NCI-H82 (cell line): ENCODE results near the gene SMIM44.

Source experiments
- DNase-seq: peaks from one replicate; lab custom pipeline; 2025; lab: John Stamatoyannopoulos, UW

Gene SMIM44

DNA sequence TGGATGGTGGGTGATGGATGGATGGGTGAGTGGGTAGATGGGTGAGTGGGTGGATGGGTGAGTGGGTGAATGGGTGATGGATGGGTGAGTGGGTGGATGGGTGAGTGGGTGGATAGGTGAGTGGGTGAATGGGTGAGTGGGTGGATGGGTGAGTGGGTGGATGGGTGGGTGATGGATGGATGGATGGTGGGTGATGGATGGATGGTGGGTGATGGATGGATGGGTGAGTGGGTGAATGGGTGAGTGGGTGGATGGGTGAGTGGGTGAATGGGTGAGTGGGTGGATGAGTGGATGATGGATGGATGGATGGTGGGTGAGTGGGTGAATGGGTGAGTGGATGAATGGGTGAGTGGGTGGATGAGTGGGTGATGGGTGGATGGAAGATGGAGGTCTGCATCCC, 5.7 kb downstream of the SMIM44 start:
- DNase-seq: no peak

DNA sequence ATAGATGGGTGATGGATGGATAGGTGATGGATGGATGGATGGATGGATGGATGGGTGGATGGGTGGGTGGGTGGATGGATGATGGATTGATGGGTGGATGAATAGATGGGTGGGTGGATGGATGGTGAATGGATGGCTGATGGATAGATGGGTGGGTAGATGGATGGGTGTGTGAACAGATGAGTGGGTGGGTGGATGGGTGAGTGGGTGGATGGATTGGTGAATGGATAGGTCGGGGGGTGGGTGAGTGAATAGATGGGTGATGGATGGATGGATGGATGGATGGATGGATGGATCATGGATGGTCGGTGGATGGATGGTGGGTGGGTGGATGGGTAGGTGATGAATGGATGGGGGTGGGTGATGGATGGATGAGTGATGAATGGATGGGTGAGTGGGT, 6.4 kb downstream of the SMIM44 start:
- no peak for DNase-seq

DNA sequence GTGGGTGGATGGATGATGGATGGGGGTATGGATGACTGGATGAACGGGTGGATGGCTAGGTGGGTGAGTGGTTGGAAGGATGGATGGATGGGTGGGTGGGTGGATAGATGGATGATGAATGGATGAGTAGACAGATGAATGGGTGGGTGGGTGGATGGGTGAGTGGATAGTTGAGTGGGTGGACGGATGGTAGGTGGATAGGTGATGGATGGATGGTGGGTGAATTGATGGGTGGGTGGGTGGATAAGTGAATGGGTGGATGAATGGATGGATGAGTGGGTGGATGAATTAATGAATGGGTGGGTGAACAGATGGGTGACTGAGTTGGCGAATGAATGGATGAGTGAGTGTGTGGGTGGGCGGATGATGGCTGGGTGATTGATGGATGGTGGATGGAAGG, 7.8 kb downstream of the SMIM44 start:
- no peak for DNase-seq

DNA sequence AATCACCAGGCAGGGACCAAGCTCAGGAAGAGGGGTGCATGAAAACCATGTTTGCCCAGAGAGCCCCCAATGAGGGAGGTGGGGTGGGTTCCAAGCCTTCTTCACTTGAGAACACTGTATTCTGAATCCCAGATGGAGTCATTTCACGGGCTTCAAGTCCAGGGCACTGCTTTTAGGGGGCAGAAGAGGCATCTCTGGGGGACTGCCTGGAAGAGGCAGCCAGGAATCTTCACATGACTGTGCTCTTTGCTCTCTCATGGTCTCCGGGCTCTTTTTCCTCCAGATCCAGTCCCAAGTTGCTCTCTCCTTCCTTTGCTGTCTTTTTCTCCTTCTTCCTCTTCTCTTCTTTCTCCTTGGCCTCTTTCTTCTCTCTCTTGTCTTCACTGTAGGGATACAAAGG, 8.6 kb downstream of the SMIM44 start:
- no peak for DNase-seq

DNA sequence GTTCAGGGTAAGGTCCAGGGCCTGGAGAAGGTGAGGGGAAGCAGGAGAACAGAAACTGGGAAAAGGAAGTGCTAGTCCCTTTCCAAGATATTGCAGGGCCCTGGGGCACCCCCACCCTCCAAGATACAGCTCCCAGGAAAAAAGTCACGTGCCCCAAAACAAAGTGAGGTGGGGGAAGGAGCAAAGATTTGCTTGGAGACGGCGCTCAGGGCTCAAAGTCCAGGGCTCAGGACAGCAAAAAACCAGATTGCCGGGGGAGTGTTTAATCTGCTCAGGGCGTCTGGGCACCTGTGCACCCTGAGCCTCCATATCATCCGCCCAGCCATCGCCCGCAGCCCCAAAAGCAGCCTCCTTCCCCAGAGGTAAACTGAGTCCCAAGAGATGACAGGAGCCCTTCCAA, 9.2 kb downstream of the SMIM44 start:
- no peak for DNase-seq

DNA sequence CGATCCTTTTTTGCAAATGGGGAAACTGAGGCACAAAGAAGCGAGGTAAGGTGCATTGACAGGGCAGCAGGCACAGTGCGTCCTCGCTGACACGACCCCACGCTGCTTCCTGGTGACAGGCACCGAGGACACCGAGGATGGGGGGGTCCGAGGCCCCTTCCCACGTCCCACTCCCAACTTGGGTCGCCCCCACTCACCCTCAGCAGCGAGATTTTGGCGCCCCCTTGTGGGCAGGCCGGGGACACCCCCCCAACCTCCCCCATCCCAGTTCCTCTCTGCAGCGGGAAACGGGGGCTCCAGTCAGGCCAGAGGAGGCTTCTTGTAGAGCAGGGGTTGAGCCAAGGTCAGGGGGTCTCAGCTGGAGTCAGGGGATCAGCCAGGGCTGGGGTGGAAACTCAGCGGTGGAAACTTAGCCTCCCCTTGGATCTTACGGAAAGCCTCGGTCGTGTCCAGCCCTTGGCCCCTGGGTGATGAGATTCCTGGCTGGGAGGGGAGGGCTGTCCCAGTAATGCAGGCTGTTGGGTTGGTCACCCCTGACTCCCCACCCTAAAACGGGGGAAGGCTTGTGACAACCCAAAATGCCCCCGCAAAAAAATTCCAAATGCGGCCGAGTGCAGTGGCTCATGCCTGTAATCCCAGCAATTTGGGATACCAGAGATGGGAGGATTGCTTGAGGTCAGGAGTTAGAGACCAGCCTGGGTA, 11.1 kb downstream of the SMIM44 start:
- peak; percentile 45 for DNase-seq

DNA sequence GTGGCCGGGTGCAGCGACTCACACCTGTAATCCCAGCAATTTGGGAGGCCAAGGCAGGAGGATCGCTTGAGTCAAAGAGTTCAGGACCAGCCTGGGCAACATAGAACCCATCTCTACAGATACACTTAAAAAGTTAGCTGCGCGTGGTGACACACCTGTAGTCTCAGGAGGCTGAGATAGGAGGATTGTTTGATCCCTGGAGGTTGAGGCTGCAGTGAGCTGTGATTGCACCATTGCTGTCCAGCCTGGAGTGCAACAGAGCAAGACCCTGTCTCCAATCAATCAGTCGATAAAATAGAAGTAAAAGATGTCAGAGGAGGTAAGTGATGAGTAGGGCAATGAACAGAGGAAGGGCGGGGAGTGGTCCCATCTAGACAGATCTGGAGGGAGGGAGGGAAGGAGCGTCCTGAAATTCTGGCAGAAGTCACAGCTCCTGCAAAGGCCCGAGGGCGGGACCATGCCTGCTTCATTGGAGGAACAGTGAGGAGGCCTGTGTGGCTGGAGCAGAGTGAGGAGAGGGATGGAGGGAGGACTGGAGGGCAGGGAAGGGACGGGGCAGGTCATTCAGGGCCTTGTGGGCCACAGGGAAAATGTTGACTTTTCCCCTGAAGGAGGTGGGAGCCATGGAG, 12.6 kb downstream of the SMIM44 start:
- DNase-seq: no peak

DNA sequence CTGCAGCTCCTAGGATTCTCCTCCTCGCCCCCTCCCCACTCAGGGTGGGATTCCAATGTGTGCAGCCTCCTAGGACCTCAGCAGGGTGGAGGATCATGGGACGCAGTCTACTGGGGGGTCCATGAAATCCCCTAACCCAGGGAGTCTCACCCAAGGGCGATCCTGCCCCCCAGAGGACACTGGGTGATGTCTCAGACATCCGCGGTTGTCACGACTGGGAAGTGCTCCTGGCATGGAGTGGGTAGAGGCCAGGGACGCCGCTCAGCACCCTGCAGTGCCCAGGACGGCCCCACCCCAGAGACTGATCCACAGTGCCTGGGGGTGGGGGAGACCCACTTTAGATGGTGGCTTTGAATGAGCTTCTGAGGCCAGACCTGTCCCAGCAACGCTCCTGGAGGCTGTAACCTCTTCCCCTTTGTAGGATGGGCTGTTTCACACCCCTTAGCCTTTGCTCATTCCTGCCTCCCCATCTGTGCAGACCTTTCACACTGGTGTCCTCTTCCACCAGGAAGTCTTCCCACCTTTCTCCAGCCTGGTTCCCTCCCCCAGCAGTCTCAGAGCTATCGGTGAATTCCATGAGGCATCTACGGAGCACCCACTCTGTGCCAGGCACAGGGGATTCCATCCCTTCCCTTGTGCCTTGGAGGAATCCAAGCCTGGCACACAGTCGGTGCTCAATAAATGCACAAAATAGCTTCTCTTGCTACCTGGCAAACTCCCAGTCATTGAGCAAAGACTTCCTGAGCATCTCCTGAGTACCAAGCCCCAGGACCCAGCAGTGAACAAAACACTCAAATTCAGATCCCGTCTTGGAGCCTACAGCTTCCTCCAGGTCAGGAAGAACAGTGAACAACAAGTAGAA, 13.4 kb downstream of the SMIM44 start:
- no peak for DNase-seq

DNA sequence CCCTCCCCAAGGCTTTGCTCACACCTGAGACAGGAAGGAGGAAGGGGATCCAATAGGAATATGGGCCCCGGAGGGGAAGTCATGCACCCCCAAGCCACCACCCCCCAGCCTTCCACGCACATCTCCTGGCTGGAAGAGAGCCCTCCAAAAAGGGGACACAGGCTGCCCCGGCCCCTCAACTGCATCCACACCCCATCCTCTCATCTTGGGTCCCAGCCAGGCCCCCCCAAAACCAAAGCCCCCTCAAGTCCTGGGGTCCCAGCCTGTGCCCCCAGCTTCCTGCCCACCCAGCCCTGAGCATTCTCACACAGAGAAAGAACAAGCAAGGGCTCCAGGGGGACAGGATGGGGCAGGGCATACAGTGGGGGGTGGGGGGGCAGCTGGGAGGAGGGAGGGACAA, 15.0 kb downstream of the SMIM44 start:
- no peak for DNase-seq

DNA sequence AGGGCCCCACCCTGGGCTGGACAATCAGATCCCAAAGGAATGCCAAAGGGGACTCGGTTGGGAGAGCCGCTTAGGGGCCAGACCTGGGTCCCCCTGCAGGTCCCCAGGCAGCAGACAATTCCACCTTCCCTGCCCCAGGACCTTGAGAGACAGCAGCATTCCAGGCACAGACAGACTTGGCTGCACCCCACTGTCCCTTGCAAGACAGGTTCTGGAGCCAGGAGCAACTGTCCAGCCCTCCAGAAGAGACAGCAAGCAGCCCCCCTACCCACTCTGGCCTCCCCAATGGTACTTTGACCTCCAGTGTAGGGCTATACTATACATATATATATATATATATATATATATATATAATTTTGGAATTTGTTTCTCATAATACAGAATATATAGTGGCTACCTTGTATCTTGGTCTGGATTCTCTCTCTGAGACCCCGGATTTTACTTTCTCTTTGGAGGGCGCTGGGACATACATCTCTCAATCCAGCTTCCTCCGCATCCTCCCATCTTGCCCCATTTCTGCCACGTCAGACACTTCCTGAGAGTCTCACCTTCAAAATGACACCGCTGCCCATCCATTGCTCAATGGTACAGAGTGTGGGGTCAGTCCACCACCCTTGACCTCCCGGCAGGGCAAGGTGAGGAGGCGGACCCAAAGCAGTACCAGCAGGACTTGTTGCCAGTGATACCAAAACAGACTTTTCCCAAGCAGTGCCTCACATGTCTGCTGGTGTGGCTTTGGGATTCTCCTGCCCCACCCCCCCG, 15.6 kb downstream of the SMIM44 start:
- DNase-seq: no peak

DNA sequence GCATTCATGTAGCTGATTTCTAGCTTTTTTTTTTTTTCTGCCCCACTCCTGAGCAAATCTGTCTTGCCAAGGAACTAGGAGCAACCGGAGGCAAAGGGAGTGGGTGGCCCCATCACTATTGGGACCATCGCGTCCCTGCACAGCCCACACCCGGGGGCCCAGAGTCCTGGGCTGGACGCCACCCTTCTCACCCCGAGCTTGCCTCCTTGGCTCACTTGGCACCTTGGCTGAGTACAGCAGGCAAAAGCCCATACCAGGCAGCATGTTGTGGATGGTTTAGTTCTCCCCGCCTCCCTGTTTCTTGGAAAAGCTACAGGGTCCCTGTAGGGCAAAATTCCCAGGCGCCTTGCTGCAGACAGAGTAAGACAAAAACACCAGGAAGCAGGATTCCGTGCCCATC, 16.6 kb downstream of the SMIM44 start:
- DNase-seq: no peak

DNA sequence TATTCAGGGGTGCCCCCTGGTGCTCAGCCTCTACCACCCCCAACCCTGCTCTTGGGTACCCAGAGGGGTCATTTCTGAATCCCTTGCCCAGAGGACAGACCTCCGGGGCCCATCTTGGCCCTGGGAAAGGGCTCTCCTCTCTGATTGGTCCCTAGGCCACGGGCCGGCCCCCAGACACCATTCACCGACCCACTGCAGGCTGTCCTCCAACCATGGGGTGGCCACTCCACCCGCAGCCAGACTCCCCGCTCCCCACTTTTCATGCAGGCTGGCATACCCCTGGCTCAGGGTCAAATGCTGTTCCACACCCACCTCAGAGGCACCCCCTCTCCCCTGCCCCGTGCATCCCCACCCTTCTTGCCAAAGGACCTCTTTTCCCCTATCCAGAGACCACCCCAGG, 17.7 kb downstream of the SMIM44 start:
- no peak for DNase-seq

DNA sequence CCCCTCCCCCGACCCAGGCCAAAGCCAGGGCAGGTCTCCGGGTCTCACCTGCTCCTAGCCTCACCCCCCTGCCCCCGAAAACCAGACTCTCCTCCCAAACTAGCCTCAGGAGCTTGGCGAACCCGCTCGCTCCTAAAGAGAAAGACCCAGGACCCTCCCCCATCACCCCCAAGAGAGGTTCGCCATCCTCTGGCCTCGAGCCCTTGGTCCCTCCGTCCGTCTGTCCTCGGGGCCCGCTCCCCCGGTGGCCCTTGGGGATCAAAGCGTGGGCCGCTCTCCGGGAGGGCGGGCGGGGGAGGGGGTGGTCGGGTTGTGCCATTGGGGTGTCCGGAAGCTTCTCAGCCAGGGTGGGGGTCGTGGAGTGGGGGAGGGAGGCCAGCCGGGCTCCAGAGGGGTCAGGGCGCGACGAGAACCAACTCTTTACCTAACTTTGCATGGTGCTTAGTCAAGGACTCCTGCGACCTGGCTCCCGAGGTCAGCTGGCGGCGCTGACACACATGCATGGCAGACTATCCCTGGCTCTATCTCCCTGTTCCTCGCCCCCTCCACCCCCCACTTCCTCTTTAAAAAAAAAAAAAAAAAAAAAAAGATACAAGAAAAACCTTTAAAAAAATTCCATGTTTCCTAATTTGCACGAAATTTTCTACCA, 18.5 kb downstream of the SMIM44 start:
- DNase-seq: no peak

DNA sequence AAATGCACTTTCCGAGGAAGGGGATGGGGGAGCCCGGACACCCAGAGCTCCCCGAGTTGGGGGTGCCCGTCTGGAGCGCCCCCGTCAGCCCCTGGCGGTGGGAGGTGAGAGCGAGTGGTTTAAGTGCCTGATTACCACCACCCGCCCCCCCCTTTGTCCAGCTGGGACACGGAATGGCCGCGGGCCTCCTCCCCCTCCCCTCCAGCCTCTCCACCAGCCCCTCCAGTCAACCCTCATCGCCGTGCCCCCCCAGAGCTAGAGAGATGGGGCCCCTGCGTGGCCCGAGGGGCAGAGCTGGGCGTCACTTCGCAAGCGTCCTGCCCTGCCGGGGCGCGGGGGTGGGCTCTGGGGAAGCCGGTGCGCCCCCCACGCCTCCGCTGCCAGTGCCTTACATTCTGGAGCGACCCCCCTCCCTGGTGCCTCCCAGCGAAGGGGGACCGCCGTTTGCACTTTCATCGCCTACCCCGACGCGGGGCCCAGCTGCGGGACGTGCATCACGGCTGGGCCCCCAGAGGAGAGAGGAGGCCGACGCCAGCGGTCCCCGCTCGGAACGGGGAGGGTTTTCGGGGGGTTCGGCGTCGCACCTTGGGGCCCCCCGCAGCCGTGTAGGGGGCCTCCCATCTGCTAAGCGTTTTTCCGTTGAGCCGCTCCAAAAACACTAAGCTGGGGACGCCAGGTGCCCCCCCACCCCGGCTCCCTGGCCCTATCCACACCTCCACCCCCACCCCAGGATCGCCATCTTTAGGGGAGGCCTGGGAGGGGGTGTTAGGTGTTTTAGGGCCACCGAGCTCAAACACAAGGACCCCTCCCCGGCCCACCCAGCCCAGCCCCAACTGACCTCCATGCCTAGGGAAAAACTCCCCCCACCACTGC, 19.3 kb downstream of the SMIM44 start:
- no peak for DNase-seq

DNA sequence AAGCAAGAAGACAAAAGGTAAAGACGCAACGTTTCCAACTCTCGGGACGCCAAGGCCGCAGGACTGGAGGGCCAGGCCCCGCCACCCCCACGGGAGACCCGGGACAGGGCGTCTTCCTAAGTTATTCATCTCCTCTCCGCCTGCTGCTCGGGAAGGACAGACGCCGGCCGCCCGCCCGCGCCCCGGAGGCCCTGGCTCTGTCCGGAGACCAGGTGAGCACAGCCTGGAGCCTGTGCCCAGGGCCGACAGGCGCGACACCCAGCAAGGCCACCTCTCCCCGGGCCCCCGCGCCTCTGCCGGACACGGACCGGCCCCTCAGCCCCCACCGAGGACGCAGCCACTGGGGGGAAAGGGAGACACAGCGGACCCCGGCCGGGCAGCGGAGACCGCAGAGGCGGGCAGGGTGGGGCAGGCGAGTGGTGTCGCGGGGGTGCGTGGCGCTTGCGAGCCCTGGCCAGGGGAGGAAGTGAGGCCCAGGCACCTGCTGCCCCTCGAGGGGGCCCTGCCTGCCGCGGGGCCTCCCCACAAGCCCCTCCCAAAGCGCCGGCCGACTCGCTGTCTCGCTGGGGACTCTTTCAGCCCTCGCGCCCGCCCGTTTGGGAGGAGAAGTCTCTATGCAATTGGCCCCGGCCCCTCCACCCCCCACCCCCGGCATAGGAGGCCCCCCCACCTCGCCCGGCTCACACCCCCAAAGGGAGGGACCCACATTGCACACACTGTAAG, 20.1 kb downstream of the SMIM44 start:
- no peak for DNase-seq

DNA sequence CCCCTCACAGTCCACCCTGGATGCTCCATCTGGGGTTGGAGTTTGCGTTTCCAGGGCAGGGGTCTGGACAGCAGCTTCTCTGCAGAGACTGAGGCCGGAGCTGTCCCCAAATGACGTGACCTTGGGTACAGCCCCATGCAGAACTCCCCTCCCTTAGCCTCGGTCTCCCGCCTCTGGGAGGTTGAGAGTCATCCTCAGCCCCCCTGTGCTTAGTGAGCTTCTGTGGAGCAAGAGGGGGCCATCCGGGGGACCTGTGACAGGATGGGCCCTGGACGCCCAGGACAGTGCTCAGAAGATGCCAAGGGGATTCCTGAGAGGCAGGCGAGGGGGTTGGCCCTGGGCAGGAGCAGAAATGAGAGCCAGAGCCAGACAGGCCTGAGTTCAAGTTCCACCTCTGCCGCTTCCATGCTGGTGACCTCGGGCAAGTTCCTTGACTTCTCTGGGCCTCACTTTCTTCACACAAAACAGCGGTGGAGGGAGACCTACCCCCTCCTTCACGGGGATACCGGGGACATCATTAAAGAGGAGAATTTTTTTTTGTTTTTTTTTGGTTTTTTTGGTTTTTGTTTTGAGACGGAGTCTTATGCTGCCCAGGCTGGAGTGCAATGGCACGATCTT, 23.2 kb downstream of the SMIM44 start:
- DNase-seq: no peak

DNA sequence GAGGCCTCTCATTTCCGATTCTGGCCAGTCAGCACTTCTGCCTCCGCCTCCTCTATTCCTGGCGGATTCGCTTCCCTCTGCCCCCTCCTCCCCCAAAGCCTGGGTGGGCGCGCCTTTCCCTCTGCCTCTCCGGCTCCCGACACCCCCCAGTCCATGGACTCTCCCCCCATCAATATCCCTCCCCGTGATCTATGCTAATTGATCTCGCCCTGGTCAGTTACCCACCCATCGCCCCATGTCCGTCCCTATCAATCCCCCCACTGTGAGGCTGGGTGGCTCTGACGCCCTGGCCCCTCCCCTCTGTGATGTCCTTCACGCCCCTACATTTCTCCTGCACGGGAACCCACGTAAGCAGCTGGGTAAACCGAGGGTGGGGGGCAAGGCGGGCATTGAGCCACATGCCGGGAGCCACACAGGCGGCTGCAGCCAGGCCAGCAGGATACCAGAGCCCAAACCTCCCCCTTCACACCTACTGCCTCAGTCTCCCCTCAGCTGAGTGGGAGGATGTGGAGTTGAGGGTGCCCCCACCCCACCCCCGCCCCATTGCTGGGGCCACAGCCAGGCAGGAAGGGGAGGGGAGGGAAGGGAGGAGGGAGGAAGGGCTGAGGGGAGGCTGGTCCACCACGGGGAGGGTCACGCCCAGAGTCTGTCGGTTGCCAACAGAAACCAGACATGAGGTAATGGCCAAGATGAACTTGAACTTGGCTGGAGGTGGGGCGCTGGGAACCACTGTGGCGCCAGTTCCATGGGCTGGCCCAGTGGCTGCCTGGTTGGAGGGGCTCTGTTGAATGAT, 24.0 kb downstream of the SMIM44 start:
- DNase-seq: no peak

DNA sequence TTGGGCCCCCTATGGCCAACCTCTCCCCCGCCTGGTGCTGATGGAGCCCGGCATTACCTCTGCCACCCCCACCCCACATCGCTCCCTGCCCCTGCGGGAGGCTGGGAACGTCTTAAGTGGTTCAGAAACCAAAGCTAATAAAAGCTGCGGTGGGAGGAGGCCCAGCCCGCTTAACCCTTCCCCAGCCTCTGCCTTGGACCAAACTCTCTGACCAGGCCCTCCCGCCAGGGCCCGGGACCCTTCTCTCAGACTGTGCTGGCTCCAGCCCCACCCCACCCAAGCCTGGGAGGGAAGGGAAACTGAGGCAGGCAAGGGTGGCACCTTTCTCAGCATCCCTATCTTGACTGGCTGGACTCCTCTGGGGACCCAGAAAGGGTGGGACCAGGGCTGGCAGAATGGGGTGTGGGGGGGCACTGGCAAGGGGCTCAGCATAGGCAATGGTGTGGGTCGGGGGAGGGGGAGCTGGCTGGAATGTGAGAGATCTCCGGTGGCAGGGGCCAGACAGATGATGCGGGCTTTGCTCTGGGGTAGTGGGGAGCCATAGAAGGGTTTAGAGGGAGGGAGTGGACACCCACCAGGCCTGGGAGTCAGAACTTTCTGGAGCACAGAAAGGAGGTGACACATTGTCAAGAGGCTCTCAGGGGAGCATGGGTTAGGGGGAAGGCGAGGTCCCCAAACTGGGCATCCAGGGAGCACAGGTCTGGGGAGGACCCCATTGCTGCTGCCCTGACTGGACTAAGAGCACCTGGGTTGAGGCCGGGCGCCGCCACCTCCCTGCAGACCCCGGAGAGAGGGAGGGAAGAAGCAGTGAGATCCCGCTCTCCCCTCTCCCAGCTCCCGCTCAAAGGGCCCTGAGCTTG, 24.8 kb downstream of the SMIM44 start:
- DNase-seq: no peak
